GM19328 (cell line): ENCODE measurements around the gene SND1.
A peak's percentile ranks its signal among the peaks of the same experiment; 100 is the strongest.
"Not testable (repeated sequence)": the region's sequence is repeated elsewhere in the genome, so short reads cannot be mapped to it uniquely, and the experiment has no call there.

Source experiments
- ATAC-seq: cut with Tn5 transposase; IDR thresholded peaks from one replicate; pipeline ENCODE4 v1.9.1; 2021; ENCODE audit warnings: mild to moderate bottlenecking, moderate library complexity; ENCODE audit not compliant: unreplicated experiment

SND1 gene

DNA sequence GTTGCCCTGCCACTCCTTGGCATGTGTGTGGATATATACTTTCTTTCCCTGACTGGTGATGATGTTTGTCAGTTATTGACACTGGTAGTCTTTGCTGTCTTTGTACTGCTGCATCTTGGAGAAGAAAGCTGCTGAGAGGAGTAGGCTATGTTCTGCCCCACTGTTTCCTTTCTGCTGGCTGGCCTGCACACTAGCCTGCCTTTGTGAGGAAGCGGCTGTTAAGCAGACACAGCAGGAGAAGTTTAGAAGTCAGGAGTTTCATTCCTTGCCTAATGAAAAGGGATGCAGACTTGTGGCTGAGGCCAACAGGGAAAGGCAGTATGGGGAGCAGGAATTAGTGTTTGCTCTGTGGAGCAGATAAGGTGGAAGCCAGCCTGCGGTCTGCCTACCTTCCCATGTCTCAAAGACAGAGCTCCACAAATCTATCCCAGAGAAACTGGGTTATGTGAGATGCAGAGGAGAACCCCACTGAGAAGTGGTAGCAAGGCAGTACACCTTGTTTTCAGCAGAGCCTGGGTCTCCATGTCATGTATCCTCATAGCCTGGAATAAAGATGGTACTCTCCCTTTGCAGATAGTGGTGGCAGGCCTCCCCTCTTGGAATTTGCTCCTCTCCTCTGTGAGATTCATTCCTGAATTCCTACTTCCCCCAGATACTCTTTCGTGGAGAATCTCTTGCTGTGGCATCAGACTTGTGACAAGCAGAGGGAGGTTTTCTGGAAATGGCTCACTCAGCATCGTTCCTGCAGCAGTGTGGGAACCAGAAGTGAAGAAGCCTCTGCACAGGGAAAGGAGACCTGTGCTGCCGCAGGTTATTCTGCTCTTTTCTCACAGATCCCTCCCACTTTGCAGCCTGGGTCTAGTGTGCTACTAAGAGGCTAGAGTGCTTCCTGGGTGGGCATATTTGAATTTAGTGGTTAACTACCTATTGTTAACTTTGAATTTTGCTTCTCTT, 249.0 kb downstream of the SND1 start:
- no peak for ATAC-seq

DNA sequence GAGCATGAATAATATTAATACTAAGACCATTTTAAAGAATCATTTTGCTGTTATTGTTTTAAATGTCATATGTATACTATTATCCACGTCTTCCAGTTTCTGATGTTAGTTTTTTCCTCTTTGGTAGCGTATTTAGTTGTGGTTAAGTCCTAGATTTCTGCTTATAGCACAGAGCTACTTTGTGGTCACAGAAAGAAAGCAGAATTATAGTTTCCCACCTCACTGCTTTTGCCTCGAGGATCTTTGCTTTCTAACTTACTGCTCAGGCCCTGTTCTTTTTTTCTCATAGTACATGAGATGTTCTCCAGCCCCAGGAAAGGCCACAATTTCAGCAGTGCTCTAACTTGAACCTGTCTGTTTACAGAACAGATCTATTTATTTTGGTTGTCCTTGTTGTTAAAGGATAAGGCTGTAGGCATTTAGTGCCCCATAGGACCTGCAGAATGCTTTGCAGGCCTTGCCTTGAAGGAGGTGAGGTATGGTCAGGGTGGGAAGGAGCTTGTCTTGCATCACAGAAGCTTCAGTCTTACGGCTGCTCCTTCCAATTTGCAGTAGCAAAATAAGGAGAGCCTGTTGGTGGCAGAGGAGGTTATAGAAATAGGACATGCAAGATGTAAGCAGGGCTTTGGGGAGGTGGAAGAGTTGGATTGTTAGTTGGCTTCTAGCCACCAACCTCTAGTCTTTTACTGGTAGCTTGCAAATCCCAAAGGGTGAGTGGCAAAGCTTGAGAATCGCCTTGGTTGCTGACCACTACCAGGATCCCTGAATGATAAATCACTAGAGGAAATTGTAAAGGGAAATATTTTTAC, 250.1 kb downstream of the SND1 start:
- no peak for ATAC-seq

DNA sequence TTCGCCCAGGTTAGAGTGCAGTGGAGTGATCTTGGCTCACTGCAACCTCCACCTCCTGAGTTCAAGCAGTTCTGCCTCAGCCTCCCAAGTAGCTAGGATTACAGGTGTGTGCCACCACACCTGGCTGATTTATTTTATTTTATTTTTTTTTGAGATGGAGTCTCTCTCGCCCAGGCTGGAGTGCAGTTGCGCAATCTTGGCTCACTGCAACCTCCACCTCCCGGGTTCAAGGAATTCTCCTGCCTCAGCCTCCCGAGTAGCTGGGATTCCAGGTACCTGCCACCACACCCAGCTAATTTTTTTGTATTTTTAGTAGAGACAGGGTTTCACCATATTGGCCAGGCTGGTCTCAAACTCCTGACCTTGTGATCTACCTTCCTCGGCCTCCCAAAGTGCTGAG, 250.8 kb downstream of the SND1 start:
- ATAC-seq = not testable (repeated sequence)

DNA sequence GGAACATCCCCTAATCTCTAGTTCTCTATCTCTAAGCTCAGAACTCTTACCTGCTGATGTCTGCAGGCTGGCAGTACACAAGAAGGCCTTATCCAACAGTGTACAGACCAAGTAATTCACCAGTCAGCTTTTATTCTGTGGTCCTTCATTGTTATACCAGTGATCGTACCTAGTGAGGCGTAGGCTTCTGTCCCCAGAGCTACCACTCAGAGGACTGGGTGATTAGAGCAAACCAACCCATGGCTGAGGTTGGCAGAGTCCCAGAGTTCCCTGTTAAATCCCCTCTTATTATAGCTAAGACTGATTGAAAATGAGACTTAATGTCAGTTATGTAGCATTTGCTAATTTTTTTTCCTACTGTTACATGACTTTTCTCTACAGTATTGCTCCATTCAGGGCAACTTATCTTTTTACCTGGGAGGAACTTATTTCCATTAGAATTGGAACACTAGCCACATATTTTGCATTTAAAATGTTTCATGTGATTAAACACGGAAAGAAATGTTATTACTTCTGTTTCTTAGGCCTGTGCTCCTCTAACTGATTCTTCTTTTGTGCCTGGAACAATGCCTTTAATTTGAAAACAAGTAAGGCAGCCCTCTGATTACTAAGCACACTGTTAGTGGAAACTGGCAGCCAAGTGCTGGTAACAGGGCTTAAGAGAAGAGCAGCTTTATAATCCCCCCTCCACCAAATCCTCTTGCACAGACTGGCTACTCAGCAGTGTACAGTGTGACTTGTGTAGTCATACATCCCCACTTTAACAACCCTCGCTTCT, 252.1 kb downstream of the SND1 start:
- no peak for ATAC-seq

DNA sequence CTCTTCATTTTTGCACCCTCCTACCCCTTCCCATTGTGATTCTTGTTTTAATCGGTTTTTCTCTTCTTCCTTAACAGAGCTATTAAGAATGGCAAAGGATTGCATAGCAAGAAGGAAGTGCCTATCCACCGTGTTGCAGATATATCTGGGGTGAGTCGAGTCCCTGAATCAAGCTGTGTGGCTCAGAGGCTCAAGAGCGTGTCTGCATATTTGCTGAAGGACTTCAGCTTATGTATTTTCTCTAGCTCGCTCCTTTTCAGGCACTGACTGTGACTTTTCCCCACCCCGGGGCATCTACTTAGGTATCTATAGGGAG, 252.6 kb downstream of the SND1 start:
- no peak for ATAC-seq

DNA sequence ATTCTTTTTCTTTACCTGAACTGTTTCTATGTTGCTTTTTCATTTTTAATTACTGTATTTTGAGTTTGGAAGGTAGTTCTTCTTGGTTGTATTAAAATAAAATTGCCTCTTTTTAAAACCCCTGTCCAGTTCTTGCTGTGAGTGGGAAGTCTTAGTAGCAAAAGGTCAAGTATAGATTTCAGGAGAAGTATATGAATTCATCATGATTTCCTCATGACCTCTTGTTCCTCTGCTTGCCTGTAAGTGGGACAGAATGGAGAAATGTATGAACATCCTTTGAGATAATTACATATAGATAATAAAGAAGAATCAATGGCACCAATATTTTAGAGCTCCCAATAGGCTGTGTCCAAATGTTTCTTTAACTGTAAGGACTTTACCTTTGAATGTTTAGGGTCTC, 253.0 kb downstream of the SND1 start:
- no peak for ATAC-seq

DNA sequence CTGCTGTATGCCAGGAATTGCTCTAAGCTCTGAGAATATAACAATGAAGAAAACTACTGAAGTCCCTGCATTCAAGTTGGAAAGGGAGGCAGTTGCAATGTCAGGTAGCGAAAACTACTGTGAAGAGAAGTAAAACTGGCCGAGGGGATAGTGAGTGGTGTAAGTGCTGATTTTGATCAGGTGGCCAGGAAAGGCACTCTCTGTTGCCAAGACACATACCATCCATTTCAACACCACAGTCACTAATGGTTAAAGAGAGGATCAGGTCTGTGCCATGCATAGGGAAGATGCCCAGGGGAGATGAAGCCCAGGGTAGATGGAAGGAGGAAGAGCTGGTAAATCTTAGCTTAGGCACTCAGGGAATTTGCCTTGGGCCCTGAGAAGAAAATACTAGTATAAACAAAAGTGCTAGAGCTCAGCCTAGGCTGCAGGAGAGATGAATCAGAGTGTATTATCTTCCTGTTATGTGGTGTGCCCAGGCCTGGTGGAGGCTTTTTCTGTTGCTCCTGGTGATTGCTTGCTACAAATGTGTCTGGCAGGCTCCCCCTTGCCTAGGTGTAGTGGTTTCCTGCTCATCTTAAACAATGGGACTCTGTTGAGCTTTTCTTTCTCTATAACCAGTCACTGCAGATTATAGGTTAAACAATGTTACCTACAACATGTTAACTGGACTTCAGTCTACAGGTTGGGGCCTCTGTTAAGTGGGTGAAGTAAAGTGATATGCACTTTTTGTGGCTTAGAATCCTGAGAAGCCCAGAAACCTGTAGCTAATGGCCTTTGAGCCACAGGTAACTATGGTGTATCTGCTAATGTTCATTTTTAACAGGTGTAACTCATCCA, 253.7 kb downstream of the SND1 start:
- no peak for ATAC-seq

DNA sequence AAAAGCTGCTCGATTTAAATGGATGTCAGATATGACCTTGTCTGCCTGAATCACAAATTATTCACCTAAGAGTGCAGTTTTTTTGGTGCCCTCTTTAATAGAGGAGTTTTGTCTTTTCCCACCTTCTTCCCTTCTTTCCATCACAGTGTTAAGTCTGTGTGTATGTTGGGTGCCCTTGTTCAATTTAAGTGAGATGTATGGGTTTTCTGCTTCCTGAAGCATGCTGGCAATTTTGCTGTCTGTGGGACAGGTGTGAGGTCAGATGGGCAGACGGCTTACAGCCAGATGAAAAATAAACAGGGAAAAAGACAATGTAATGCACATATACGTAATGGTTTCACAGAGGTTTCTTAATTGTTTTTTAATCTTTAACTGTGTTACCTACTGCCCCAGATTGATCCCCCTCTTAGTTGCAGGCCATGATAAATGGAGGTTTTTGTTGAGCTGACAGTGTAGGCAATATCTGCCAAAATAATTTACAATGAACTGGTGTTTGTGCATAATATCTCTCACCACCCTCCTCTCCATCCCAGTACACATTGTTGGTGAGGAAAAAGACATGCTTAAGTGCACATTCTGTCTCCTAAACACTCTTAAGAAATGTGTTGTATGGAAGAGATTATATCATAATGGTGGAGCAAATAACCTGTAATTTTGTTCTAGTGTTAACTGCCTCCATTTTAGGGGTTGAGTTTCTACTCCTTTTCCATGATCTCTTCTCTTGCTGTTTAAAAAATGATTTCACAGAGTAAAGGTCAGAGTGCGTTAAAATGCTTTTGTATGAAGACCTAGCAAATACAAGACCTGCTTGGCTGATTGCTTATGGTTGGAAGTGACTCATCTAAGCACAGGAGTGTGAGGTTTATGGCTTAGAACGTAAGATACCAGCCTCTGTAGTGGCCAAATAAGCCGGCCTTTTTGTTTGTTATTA, 255.4 kb downstream of the SND1 start:
- ATAC-seq = no peak

DNA sequence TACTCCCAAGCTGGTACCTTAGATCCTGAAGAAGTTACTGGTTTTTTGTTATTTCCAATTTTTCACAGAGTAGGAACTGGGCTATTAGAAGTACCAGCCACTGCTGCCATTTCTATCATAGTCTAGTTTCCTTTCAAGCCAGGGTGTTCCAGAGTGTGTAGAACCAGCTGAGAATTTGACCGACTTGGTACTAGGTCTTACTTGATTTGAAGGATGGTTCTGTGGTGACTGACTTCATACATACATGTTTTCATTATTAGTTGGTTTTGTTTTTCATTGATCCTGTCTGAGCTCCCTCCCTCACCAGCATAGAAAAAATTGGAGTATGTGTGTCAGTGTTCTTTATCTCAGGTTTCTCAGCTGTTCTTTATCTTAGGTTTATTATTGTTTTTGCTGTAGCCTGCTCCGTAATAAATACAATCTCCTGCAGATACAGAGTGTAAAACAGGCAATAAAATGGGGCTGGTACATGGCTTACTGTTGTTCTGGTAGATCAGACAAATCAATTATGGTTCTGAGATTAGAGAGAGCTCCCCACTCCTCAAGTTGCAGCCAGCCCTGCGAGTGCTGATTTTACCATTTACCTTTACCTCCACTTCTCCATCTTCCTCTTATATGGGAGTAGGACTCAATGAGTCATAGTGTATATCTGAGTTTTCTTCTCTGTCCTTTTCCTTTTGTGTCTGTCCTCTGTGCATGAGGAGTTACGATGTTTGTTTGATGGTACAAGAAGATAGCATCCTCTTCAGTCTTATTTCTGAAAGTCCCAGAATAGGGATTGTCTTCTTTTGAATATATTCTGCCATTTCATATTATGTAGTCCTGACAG, 256.6 kb downstream of the SND1 start:
- no peak for ATAC-seq

DNA sequence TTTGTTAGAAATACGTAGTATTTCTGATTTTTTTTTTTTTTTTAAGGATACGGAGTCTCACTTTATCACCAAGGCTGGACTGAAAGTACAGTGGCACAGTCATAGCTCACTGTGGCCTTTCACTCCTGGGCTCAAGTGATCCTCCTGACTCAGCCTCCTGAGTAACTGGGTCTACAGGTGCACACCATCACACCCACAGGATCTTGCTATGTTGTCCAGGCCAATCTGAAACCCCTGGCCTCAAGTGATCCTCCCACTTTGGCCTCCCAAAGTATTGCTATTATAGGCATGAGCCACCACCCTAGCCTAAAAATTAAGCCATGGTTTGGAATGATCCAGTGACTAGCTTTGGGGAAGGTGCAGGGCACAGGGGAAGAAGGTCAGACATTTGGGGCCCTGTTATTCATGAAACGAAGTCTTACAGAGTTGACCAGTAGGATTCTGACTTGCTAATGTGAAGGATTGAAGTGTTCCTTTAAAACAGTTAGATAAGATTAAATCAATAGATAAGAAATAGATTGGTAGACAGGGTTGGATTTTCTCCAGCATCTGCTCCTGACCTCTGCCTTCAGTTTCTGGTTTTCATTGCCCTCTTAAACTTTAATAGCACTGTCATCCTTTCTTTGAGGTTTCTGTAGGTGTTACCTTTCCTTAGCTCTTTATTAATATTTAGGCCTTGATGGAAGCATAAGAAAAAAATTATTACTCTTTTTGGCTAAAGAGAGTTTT, 257.6 kb downstream of the SND1 start:
- no peak for ATAC-seq

DNA sequence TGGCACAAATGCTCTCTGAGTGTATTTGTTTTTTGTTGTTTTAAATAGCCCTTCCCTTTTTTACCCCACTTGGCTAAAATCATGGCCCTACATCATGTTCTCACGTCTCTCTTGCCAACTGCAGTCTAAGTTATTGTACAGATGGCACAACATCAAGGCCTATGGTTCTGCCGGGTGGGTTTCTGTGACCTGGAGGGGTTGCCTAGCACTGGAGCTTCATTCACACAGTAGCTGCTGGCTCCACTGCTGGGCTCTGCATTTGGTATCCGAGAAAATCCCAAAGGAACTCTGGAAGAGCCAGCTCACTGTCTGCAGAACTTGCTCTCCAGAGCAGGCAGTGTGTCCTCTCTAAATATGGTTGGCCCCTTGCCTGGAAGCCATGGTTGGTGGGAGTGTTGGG, 258.7 kb downstream of the SND1 start:
- no peak for ATAC-seq

DNA sequence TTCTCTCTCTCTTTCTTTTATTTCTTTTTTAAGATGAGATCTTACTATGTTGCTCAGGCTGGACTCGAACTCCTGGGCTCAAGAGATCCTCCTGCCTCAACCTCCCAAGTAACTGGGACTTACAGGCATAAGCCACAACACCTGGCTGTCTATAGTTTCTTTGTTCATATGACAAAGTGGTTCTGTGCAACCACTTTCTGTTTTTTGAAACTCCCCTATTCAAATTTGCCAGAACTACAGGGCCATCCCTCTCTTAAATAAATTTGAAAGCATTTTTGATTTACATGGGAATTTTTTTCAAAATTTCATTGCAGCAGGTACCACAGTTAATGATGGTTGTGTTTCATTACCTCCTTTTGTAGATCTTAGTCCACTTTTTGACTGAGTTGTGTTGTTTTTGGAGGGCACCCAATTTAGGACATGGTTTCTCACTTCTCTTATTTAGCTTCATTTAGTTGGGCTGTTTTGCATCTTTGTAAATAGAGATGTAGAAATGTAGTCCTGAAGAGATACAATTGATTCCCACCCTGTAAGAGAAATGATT, 260.0 kb downstream of the SND1 start:
- peak; percentile 89 for ATAC-seq

DNA sequence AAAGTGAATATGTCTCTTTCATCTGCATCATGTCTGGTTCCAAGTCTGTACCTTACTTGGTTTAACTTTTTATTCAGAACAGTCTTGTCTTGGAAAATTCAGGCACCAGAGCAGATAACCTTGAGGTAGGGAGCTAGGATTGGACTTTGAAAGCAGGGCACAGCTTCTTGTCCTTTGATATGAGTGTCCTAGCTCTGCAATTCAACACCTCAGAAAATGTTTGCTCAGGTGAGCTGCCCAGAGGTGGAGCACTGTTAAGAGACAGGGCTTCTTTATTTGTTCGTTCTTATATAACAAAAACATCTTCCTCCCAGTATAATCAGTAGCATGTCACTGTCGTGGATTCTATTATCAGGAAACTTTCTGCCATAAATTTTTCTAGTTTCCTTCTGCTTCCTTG, 260.9 kb downstream of the SND1 start:
- no peak for ATAC-seq

DNA sequence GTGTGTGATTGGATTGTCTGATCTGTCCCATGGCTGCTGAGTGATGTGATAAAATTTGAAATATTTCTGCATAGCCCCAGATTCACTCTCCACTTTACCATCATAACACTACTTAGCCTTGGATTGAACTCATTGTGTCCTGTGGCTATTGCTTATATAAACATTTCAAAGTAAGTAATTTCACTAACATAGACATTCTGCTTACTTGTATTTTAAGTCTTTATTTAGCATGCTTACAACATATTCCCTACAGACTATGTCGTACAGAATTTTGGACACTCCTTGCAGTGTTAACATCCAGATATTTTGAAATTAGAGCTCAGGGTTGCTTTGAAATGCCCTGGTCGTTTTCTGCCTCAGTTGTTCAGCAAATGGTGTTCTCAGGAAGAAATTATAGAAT, 261.7 kb downstream of the SND1 start:
- ATAC-seq = no peak

DNA sequence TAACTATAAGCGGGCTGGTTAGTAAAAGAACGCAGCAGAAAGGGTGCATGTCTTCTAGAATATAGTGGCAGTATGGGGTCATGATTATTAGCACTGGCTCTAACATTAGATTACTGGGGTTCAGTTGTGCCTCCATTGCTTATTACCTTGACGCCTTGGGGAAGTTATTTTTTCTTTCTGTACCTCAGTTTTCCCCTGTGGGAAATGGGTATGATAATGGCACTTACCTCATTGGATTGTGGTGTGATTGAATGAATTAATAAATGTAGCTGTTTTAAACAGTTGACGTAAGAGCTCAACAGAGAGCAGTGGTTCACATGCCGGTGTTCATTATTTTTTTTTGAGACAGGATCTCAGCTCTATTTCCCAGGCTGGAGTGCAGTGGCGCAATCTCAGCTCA, 262.7 kb downstream of the SND1 start:
- ATAC-seq = no peak

DNA sequence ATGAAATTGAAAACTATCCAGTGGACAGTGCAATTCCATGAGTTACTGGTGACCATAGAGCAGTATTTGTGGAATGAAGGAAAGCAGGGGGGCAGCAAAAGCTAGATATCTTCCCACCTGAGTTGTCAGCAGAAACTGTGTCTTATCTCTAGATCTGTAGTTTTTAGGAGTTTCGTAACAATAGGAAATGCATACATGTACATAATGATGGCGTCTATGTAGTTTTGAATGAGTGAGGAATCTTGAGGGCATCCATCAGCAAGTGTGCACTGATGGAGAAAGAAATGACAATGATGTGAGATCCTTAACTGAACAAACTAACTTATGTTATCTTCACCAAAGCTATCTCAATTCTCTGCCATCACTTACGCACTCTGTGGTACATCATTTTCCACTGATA, 264.7 kb downstream of the SND1 start:
- ATAC-seq = no peak

DNA sequence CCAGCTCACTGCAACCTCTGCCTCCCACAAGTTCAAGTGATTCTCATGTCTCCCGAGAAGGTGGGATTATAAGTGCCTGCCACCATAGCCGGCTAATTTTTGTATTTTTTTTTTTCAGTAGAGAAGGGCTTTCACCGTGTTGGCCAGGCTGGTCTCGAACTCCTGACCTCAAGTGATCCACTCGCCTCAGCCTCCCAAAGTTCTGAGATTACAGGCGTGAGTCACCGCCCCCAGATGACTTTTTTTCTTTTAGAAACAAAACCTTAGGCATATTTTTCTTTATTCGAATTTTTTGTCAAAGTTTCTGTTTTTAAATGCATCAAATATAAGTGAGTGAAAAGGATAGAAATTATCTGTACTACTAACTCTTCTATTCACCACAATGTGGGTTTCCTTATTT, 266.1 kb downstream of the SND1 start:
- ATAC-seq = no peak
